H4 (cell line): ENCODE data around the gene MEGF6. TPM values are rescaled to one million over a fixed set of nuclear protein-coding genes. Genes with fewer than 3 reads are reported as not detected.

Experiments
- DNase-seq: peaks from one replicate; pipeline ENCODE4 v3.0.0-alpha.2; 2015; ENCODE audit warnings: low spot score
- total RNA-seq: library from RNA; depleted of rRNA; stranded (reverse); fragments of >200 nt; shearing (Covaris generic); gene quantifications from 2 replicates; pipeline ENCODE4 v1.2.3, GENCODE V29; 2014

Gene MEGF6
- total RNA-seq, 1 experiment from 2014 or later = 1.1 TPM

GRCh38 chr1:3471356-3472087, 139.8 kb downstream of the MEGF6 start:
- DNase-seq = peak; percentile 55

DNA sequence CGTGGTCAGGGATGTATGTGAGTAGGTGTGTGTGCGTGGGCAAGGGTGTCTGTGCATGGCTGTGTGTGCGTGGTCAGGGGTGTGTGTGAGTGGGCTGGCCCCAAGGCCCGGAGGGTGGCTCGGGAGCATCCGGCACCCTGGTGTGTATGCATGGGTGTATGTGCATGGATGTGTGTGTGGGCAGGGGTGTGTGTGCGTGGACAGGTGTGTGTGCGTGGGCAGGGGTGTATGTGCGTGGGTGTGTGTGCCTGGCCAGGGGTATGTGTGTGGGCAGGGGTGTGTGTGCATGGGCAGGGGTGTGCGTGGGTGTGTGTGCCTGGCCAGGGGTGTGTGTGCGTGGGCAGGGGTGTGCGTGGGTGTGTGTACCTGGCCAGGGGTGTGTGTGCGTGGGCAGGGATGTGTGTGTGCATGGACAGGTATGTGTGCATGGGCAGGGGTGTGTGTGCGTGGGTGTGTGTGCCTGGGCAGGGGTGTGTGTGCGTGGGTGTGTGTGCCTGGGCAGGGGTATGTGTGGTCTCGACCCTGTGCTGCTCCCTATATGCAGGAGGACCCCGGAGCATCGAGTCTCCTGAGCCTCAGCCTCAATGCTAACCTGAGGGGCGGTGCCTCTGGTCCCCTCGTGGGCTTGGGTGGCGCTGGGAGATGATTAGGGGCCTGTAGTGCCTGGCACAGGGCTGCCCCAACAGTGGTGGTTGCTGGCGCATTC, 140.5 kb downstream of the MEGF6 start:
- no peak for DNase-seq

DNA sequence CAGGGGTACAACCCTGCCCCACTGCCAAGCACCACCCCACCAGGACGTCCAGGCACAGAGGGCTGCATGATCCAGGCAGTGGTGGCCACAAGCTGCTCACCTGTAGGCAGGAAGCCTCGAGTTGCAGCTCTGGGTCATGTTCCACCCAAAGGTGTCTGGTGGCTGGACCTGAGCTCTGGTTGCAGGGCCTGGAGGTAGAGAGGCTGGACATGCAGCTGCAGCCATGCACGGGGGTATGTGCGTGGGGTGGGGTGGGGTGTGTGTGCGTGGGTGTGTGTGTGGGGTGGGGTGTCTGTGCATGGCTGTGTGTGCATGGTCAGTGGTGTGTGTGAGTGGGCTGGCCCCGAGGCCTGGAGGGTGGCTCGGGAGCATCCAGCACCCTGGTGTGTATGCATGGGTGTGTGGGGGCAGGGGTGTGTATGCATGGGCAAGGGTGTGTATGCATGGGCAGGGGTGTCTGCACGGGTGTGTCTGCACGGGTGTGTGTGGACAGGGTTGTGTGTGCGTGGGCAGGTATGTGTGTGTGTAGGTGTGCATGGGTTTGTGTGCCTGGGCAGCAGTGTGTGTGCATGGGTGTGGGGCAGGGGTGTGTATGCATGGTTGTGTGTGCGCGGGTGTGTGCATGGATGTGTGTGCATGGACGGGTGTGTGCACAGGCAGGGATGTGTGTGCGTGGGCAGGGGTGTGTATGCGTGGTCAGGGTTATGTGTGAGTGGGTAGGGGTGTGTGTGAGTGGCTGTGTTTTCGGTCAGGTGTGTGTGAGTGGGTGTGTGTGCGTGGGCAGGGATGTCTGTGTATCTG, 141.3 kb downstream of the MEGF6 start:
- DNase-seq = no peak

GRCh38 chr1:3469104-3469848, 142.0 kb downstream of the MEGF6 start:
- DNase-seq = no peak

- no peak for DNase-seq
These were observed 142.8 kb downstream of the MEGF6 start for GRCh38 chr1:3468236-3469103.

- no peak for DNase-seq
These were observed 143.9 kb downstream of the MEGF6 start for GRCh38 chr1:3467096-3468036.

DNA sequence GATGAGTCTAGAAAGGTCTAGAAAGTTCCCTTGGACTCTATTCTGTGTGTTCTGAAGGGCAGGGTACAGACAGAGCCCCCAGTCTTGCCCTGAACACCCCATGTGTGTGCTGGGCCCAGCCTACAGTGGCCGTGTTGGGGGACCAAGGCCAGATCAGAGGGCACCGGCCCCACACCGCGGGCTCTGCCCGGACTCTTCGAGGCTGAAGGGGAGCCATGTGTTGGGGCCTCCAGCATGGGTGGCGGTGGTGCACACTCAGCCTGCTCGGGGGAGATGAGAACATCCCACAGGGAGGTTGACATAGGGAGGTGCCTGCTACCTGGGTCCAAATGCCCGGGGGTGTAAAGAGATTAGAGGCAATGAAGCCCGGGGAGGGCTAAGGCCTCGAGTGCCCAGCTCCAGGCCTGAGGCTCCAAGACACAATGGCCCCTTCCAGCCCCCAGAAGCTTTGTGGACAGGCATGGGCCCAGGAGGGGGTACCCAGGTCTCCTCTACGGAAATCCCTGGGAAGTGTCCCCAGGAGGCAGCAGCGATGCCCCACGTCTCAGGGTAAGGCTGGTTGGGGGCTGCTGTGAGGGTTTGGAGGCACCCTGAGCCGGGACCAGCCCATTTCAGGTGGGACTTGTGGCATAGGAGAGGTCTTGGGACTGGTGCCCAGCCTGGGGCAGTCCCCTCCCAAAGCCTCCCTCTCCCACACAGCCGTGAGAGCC, 144.8 kb downstream of the MEGF6 start:
- DNase-seq = no peak

- DNase-seq = no peak
These were observed 145.4 kb downstream of the MEGF6 start for GRCh38 chr1:3465935-3466321.

- no peak for DNase-seq
These were observed 146.0 kb downstream of the MEGF6 start for GRCh38 chr1:3465091-3465934.

DNA sequence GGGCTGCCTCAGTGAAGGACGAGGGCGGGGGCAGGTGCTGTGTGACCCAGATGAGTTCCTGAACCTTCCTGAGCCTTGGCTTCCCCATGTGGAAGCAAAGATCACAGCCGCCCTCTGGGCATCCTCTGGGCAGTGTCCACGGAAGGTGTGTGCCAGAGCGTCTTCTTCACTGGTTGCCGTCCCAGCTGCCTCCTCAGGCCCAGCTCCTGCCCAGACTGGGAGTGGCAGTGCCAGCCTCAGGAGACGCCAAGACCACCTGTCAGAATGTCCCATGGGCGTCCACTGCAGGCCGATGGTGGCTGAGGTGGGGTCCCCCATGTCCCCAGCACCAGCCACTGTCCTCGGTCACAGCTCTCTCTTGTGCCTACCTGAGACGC, 146.7 kb downstream of the MEGF6 start:
- no peak for DNase-seq

- no peak for DNase-seq
These were observed 147.2 kb downstream of the MEGF6 start for GRCh38 chr1:3463891-3464648.

GRCh38 chr1:3463408-3463863, 147.9 kb downstream of the MEGF6 start:
- DNase-seq = no peak

- DNase-seq = no peak
These were observed 148.3 kb downstream of the MEGF6 start for GRCh38 chr1:3463013-3463385.

DNA sequence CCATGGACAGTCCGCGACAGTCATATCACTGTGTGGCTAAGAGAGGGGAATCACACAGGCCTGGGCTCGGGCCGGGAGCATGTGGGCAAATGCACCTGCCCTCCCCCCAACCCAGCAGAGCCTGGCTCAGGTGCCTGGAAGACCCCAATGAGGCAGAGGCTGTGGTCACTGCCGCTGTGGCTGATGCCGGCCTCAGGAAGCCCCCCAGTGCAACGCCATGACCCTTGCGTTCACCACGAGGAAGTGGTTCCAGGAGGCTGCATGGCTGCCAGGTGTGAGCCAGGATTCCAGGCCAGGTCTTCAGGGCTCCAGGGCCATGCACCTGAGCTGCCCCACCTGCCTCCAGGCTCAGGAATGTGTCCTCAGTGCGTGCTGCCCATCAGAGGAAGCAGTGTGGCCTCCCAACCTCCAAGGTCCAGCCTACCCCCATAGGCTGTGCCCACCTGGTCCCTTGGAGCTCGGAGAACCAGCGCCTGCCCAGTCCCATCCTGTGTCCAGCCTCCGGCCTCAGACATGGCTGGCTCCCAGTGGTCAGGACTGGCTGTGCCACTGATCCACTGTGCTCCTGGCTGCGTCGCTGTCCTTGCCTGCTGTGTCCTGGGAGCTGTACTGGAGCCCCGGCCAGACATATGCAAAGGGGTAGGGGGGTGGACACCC, 148.8 kb downstream of the MEGF6 start:
- no peak for DNase-seq

DNA sequence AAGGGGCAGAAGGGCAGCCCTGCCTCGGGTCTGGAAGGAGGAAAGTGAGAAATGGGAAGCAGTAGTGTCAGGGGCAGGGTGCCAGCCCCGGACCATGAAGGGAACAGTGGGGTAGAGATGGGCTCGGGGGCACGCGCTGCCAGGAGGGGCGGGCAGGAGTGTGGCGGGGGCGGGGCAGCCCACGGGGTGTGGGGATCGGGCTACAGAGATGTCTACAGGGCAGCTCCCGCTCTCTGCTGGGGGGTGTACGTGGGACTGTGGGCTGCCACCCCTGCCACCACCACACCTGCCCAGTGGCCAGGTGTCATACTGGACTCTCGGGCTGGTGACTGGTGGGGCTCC, 149.4 kb downstream of the MEGF6 start:
- DNase-seq = no peak

- no peak for DNase-seq
These were observed 149.9 kb downstream of the MEGF6 start for GRCh38 chr1:3461238-3461933.
